SK-N-SH (cell line): ENCODE results near the gene CDK15. TPM values are rescaled to one million over a fixed set of nuclear protein-coding genes. Genes with fewer than 3 reads are reported as not detected.
"Not testable (repeated sequence)": the region's sequence is repeated elsewhere in the genome, so short reads cannot be mapped to it uniquely, and the experiment has no call there.

ENCODE experiments used
- CTCF ChIA-PET: fragments of 300-600, 350-600 bp; formaldehyde crosslinking; extraction: SDS; loops from one replicate; lab custom pipeline; 2021; lab: Yijun Ruan, JAX
- POLR2A ChIA-PET: fragments of 350-600 bp; sonication (Branson Sonifier 250); formaldehyde crosslinking; extraction: SDS; loops from one replicate; lab custom pipeline; 2020; ENCODE audit warnings: antibody characterized with exemption, inconsistent platforms; lab: Yijun Ruan, JAX
- DNase-seq: peaks from one replicate; pipeline ENCODE4 v3.0.0; 2012
- H2AFZ ChIP-seq: fragments of 200-600 bp; sonication (generic); 2 replicates; pipeline ENCODE4 v1.8.1; 2016; ENCODE audit warnings: antibody characterized with exemption, mild to moderate bottlenecking, low read depth
- H3F3A ChIP-seq: fragments of 200-600 bp; sonication (generic); replicated peaks from 2 replicates; pipeline ENCODE3; 2016; ENCODE audit warnings: antibody characterized with exemption, mild to moderate bottlenecking; ENCODE audit not compliant: insufficient read depth
- H3K27ac ChIP-seq, 2 experiments: fragments of 200-500 bp in 1 of 2; fragments of 200-600 bp in 1 of 2; sonication (Bioruptor generic) in 1 of 2; sonication (generic), shearing (Covaris generic) in 1 of 2; 2 replicates each; pipeline versions ENCODE4 v1.5.1 to v1.6.1; 2014 to 2016; ENCODE audit warnings: low read depth in 2 of 2, inconsistent platforms in 1 of 2, low read length in 1 of 2, mild to moderate bottlenecking in 1 of 2, mixed read lengths in 1 of 2
- H3K27me3 ChIP-seq: fragments of 200-600 bp; sonication (generic), shearing (Covaris generic); 2 replicates; pipeline ENCODE4 v1.6.1; 2016; ENCODE audit warnings: mixed run types; ENCODE audit not compliant: insufficient read depth
- H3K36me3 ChIP-seq, 2 experiments: fragments of 200-500 bp in 1 of 2; fragments of 200-600 bp in 1 of 2; sonication (Bioruptor generic) in 1 of 2; sonication (generic) in 1 of 2; replicated peaks in 1 of 2; 2 replicates each; pipeline versions ENCODE3 to v1.5.1; 2014 to 2016; ENCODE audit warnings: low read length in 1 of 2, mild to moderate bottlenecking in 1 of 2; ENCODE audit not compliant: insufficient read depth in 2 of 2, control insufficient read depth in 1 of 2
- H3K4me1 ChIP-seq, 2 experiments: fragments of 200-500 bp in 1 of 2; fragments of 200-600 bp in 1 of 2; sonication (Bioruptor generic) in 1 of 2; sonication (generic), shearing (Covaris generic) in 1 of 2; 2 replicates each; pipeline versions ENCODE4 v1.5.1 to v1.6.1; 2014 to 2016; ENCODE audit warnings: low read depth in 1 of 2, low read length in 1 of 2, mixed run types in 1 of 2; ENCODE audit not compliant: insufficient read depth in 2 of 2, control insufficient read depth in 1 of 2
- H3K4me2 ChIP-seq: fragments of 200-600 bp; sonication (generic), shearing (Covaris generic); 2 replicates; pipeline ENCODE4 v1.6.1; 2017; ENCODE audit warnings: mixed run types
- H3K4me3 ChIP-seq, 2 experiments: fragments of 200-500 bp in 1 of 2; fragments of 200-600 bp in 1 of 2; sonication (Bioruptor generic) in 1 of 2; sonication (generic), shearing (Covaris generic) in 1 of 2; 2 replicates each; pipeline versions ENCODE4 v1.5.1 to v1.8.1; 2014 to 2016; ENCODE audit warnings: low read depth in 2 of 2, inconsistent platforms in 1 of 2, low read length in 1 of 2, mild to moderate bottlenecking in 1 of 2, mixed read lengths in 1 of 2, moderate library complexity in 1 of 2
- H3K79me2 ChIP-seq: fragments of 200-600 bp; sonication (generic); 2 replicates; pipeline ENCODE4 v1.8.1; 2017; ENCODE audit warnings: mild to moderate bottlenecking; ENCODE audit not compliant: insufficient read depth
- H3K9ac ChIP-seq: fragments of 200-600 bp; sonication (generic); 2 replicates; pipeline ENCODE4 v1.6.1; 2017; ENCODE audit warnings: mixed run types
- H3K9me2 ChIP-seq: fragments of 200-600 bp; sonication (generic); 2 replicates; pipeline ENCODE4 v1.6.1; 2017; ENCODE audit warnings: mixed run types
- H3K9me3 ChIP-seq: fragments of 200-600 bp; sonication (generic); 2 replicates; pipeline ENCODE4 v1.6.1; 2017; ENCODE audit warnings: mixed run types, mild to moderate bottlenecking, moderate library complexity
- H4K20me1 ChIP-seq: fragments of 200-600 bp; sonication (generic); 2 replicates; pipeline ENCODE4 v1.6.1; 2017; ENCODE audit warnings: mild to moderate bottlenecking, mixed run types; ENCODE audit not compliant: insufficient read depth
- CHD2 ChIP-seq: fragments of 150-350 bp; IDR thresholded peaks from 2 replicates; pipeline ENCODE4 v1.6.1; 2018; ENCODE audit warnings: low read length; ENCODE audit not compliant: partially characterized antibody
- ELF1 ChIP-seq: IDR thresholded peaks from 2 replicates; pipeline ENCODE4 v1.4.0; 2012
- FOXJ3 ChIP-seq: sonication (generic); formaldehyde crosslinking; IDR thresholded peaks from 2 replicates; pipeline ENCODE4 v1.5.1; 2020; ENCODE audit warnings: mild to moderate bottlenecking, missing genetic modification reagents
- JUND ChIP-seq: IDR thresholded peaks from 2 replicates; pipeline ENCODE4 v1.4.0; 2012
- MXI1 ChIP-seq: IDR thresholded peaks from 2 replicates; pipeline ENCODE4 v1.6.1; 2012; ENCODE audit warnings: mild to moderate bottlenecking, low read depth, low read length, improper control_type of control experiment
- NFIC ChIP-seq: IDR thresholded peaks from 2 replicates; pipeline ENCODE4 v1.4.0; 2012; ENCODE audit warnings: borderline replicate concordance
- RAD21 ChIP-seq: IDR thresholded peaks from 2 replicates; pipeline ENCODE4 v1.6.1; 2012; ENCODE audit warnings: mild to moderate bottlenecking, low read length
- RCOR1 ChIP-seq: fragments of 150-350 bp; IDR thresholded peaks from 2 replicates; pipeline ENCODE4 v1.6.1; 2017; ENCODE audit warnings: antibody characterized with exemption, low read length
- RFX5 ChIP-seq: IDR thresholded peaks from 2 replicates; pipeline ENCODE4 v1.6.1; 2012; ENCODE audit warnings: mild to moderate bottlenecking, improper control_type of control experiment, low read length
- RXRA ChIP-seq: IDR thresholded peaks from 2 replicates; pipeline ENCODE4 v1.4.0; 2012; ENCODE audit warnings: low read depth, mild to moderate bottlenecking, borderline replicate concordance
- SIN3A ChIP-seq: IDR thresholded peaks from 2 replicates; pipeline ENCODE4 v1.6.1; 2012; ENCODE audit warnings: low read depth, mild to moderate bottlenecking, low read length, moderate library complexity, borderline replicate concordance
- SMC3 ChIP-seq: IDR thresholded peaks from 2 replicates; pipeline ENCODE4 v1.6.1; 2012; ENCODE audit warnings: low read depth, low read length, improper control_type of control experiment
- TAF1 ChIP-seq: IDR thresholded peaks from 2 replicates; pipeline ENCODE4 v1.6.1; 2012; ENCODE audit warnings: low read depth, mild to moderate bottlenecking, low read length, moderate library complexity, borderline replicate concordance
- TCF12 ChIP-seq: IDR thresholded peaks from 2 replicates; pipeline ENCODE4 v1.4.0; 2012
- TEAD4 ChIP-seq: IDR thresholded peaks from 2 replicates; pipeline ENCODE4 v1.4.0; 2012; ENCODE audit warnings: mild to moderate bottlenecking, borderline replicate concordance; ENCODE audit not compliant: insufficient read depth
- YY1 ChIP-seq: IDR thresholded peaks from 2 replicates; pipeline ENCODE4 v1.4.0; 2012; ENCODE audit warnings: low read depth, mild to moderate bottlenecking
- WGBS: methylation state at CpG from one replicate; pipeline ENCODE4 v1.1.6; 2017; ENCODE audit warnings: low lambda C conversion rate; 5-methylcytosine and 5-hydroxymethylcytosine counted together
- polyA plus RNA-seq, 3 experiments: library from polyadenylated mRNA; depleted of rRNA; stranded (reverse); fragments of >200 nt; gene quantifications; 2 replicates each; pipeline ENCODE4 v1.2.3, GENCODE V29; 2012
- TF ChIP-seq, protein P1 (sequence below): IDR thresholded peaks from 2 replicates; pipeline ENCODE4 v1.4.0; 2012; ENCODE audit warnings: low read depth
- TF ChIP-seq, protein P2 (sequence below): IDR thresholded peaks from 2 replicates; pipeline ENCODE4 v1.6.1; 2012; ENCODE audit warnings: mild to moderate bottlenecking, low read depth, low read length, moderate library complexity
- TF ChIP-seq, protein P3 (sequence below): IDR thresholded peaks from 2 replicates; pipeline ENCODE4; 2012
- TF ChIP-seq, protein P4 (sequence below): fragments of 200-600 bp; sonication (generic); IDR thresholded peaks from 2 replicates; pipeline ENCODE4 v1.6.1; 2017; ENCODE audit warnings: antibody characterized with exemption, mild to moderate bottlenecking, moderate library complexity

The CDK15 gene
- polyA plus RNA-seq, 1 of the 3 experiments (the other 2 are of a cell fraction) = 1.8 TPM

DNA sequence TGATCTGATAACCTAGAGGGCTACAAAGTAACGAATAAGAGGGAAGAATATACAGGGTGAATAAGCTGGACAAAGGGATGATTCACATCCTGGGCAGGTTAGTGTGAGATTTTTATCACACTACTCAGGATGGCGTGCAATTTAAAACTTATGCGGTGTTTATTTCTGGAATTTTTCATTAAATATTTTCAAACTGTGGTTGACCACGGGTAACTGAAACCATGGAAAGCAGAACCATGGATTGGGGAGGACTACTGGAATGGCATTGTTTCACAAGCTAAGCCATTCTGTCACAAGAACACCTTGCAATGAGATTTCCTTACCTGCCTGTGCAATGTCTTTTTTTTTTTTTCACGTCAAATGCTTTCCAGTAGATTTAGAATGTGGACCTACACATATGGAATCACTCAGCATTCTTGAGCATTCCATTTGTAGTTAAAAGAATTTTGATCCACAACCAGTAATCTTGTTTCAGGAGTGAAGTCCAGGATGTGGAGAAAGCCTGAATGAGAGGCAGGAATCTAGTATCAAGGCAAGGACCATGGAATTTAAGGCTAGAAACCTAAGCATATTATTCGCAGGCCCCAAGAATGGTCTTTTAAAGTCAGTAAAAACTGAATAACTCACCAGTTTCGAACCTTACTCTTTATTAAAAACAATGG, 8.0 kb upstream of the CDK15 start (continued):
- TF ChIP-seq, protein P1, sequence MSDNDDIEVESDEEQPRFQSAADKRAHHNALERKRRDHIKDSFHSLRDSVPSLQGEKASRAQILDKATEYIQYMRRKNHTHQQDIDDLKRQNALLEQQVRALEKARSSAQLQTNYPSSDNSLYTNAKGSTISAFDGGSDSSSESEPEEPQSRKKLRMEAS = peak; percentile 64; the same call in 1 of the 2 replicates
- TF ChIP-seq MXI1 (no peak), RAD21 (no peak), JUND (peak; percentile 98), RXRA (peak; percentile 84; the same call in 1 of the 2 replicates), SMC3 (no peak), TEAD4 (peak; percentile 98), FOXJ3 (no peak), CHD2 (no peak), TAF1 (no peak), RFX5 (no peak), TCF12 (peak; percentile 97), RCOR1 (no peak), SIN3A (peak; percentile 78; the same call in 1 of the 2 replicates), YY1 (peak; percentile 60; the same call in 1 of the 2 replicates), ELF1 (no peak), NFIC (peak; percentile 82; the same call in 1 of the 2 replicates)
- TF ChIP-seq, protein P2, sequence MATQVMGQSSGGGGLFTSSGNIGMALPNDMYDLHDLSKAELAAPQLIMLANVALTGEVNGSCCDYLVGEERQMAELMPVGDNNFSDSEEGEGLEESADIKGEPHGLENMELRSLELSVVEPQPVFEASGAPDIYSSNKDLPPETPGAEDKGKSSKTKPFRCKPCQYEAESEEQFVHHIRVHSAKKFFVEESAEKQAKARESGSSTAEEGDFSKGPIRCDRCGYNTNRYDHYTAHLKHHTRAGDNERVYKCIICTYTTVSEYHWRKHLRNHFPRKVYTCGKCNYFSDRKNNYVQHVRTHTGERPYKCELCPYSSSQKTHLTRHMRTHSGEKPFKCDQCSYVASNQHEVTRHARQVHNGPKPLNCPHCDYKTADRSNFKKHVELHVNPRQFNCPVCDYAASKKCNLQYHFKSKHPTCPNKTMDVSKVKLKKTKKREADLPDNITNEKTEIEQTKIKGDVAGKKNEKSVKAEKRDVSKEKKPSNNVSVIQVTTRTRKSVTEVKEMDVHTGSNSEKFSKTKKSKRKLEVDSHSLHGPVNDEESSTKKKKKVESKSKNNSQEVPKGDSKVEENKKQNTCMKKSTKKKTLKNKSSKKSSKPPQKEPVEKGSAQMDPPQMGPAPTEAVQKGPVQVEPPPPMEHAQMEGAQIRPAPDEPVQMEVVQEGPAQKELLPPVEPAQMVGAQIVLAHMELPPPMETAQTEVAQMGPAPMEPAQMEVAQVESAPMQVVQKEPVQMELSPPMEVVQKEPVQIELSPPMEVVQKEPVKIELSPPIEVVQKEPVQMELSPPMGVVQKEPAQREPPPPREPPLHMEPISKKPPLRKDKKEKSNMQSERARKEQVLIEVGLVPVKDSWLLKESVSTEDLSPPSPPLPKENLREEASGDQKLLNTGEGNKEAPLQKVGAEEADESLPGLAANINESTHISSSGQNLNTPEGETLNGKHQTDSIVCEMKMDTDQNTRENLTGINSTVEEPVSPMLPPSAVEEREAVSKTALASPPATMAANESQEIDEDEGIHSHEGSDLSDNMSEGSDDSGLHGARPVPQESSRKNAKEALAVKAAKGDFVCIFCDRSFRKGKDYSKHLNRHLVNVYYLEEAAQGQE = 0 out of 2 replicates have a peak, but pooled peaks have one; percentile 35
- TF ChIP-seq, protein P3, sequence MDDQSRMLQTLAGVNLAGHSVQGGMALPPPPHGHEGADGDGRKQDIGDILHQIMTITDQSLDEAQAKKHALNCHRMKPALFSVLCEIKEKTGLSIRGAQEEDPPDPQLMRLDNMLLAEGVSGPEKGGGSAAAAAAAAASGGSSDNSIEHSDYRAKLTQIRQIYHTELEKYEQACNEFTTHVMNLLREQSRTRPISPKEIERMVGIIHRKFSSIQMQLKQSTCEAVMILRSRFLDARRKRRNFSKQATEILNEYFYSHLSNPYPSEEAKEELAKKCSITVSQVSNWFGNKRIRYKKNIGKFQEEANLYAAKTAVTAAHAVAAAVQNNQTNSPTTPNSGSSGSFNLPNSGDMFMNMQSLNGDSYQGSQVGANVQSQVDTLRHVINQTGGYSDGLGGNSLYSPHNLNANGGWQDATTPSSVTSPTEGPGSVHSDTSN = peak; percentile 79

DNA sequence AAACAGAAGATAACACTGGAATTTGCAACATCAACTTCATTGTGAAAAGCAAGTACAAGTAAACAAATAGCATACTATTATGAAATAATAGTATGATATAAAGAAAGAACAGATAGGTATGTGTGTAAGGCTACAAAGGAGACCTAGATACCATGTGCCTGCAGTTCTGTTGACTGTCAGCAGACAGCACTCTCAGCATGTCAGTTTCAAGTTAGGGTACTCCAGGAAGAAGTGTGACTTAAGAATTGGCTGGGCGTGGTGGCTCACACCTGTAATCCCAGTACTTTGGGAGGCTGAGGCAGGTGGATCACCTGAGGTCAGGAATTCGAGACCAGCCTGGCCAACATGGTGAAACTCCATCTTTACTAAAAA, 7.4 kb upstream of the CDK15 start:
- H3K79me2 ChIP-seq, H3K4me3 ChIP-seq, H3K36me3 ChIP-seq, H3K9me3 ChIP-seq, POLR2A ChIA-PET, H4K20me1 ChIP-seq, H3K9me2 ChIP-seq, H3K27me3 ChIP-seq, DNase-seq: not testable (repeated sequence)
- Histone ChIP-seq H3F3A (peaks cover 44% of the 10 kb centered on the region), H3K4me1 (peaks cover 0 to 22% of the 10 kb centered on the region in 2 experiments; a peak in 2 of 4 replicates), H3K4me2 (peak overlapping the region; percentile 53), H2AFZ (peak overlapping the region; percentile 43; the same call in 1 of the 2 replicates), H3K9ac (peak overlapping the region; percentile 55; the same call in 1 of the 2 replicates), H3K27ac (peak overlapping the region; percentile 82 to 99; a peak in 3 of 4 replicates)
- 94% methylated on average over 2 of the region's 2 CpGs for WGBS
- TF ChIP-seq RAD21 (peak; percentile 71), SMC3 (peak; percentile 53)
- TF ChIP-seq, protein P4, sequence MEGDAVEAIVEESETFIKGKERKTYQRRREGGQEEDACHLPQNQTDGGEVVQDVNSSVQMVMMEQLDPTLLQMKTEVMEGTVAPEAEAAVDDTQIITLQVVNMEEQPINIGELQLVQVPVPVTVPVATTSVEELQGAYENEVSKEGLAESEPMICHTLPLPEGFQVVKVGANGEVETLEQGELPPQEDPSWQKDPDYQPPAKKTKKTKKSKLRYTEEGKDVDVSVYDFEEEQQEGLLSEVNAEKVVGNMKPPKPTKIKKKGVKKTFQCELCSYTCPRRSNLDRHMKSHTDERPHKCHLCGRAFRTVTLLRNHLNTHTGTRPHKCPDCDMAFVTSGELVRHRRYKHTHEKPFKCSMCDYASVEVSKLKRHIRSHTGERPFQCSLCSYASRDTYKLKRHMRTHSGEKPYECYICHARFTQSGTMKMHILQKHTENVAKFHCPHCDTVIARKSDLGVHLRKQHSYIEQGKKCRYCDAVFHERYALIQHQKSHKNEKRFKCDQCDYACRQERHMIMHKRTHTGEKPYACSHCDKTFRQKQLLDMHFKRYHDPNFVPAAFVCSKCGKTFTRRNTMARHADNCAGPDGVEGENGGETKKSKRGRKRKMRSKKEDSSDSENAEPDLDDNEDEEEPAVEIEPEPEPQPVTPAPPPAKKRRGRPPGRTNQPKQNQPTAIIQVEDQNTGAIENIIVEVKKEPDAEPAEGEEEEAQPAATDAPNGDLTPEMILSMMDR = peak; percentile 63
- CTCF ChIA-PET = interaction anchor here (0.7 to 2.6 kb wide), 3 partner anchors 61 to 380 kb away, joined by 3 to 12 read pairs (median 9); no protein-coding TSS in a partner anchor
